ENCODE results near the gene DISP3.

Gene DISP3

GRCh38 chr1:11501906-11502485 lies 23.0 kb downstream of the DISP3 start:
- TF ChIP-seq ZFX (IDR thresholded peaks at IDR 0.05; ENCODE audit: borderline replicate concordance) = no peak
- no peak for TF ChIP-seq CTCF (IDR thresholded peaks at IDR 0.05)
- H3K27ac ChIP-seq = no peak overlapping the region

GRCh38 chr1:11502516-11502915 lies 23.6 kb downstream of the DISP3 start:
- no peak overlapping the region for H3K27ac ChIP-seq
- TF ChIP-seq CTCF (IDR thresholded peaks at IDR 0.05) = no peak
- no peak for TF ChIP-seq ZFX (IDR thresholded peaks at IDR 0.05; ENCODE audit: borderline replicate concordance)

GRCh38 chr1:11504599-11504998 lies 25.6 kb downstream of the DISP3 start:
- TF ChIP-seq ZFX (IDR thresholded peaks at IDR 0.05; ENCODE audit: borderline replicate concordance) (no peak), CTCF (IDR thresholded peaks at IDR 0.05) (no peak)
- no peak overlapping the region for H3K27ac ChIP-seq

- H3K27ac ChIP-seq = no peak overlapping the region
- TF ChIP-seq CTCF (IDR thresholded peaks at IDR 0.05) = no peak
- TF ChIP-seq ZFX (IDR thresholded peaks at IDR 0.05; ENCODE audit: borderline replicate concordance) = no peak
These were observed 26.9 kb downstream of the DISP3 start for GRCh38 chr1:11505591-11506538.

- H3K27ac ChIP-seq = no peak overlapping the region
- TF ChIP-seq ZFX (IDR thresholded peaks at IDR 0.05; ENCODE audit: borderline replicate concordance) (no peak), CTCF (IDR thresholded peaks at IDR 0.05) (no peak)
These were observed 28.4 kb downstream of the DISP3 start for GRCh38 chr1:11507309-11507708.

GRCh38 chr1:11513681-11514080 lies 34.7 kb downstream of the DISP3 start:
- TF ChIP-seq CTCF (IDR thresholded peaks at IDR 0.05) = no peak
- no peak for TF ChIP-seq ZFX (IDR thresholded peaks at IDR 0.05; ENCODE audit: borderline replicate concordance)
- no peak overlapping the region for H3K27ac ChIP-seq

- TF ChIP-seq CTCF (IDR thresholded peaks at IDR 0.05) (no peak), ZFX (IDR thresholded peaks at IDR 0.05; ENCODE audit: borderline replicate concordance) (no peak)
- no peak overlapping the region for H3K27ac ChIP-seq
These were observed 35.4 kb downstream of the DISP3 start for GRCh38 chr1:11514366-11514765.

Data from 22Rv1 (cell line).